H1 (cell line): ENCODE results near the gene MYMX. TPM values are rescaled to one million over a fixed set of nuclear protein-coding genes. Genes with fewer than 3 reads are reported as not detected.

Experiments
- CTCF ChIA-PET: fragments of 300-600 bp; sonication (Branson Sonifier 250); formaldehyde crosslinking; loops from one replicate; lab custom pipeline; 2021; ENCODE audit not compliant: partially characterized antibody; lab: Charles Lee
- POLR2A ChIA-PET: fragments of 300-600 bp; sonication (Branson Sonifier 250); formaldehyde crosslinking; loops from one replicate; lab custom pipeline; 2021; ENCODE audit warnings: inconsistent platforms; ENCODE audit not compliant: partially characterized antibody; lab: Charles Lee
- DNase-seq, 2 experiments: peaks; one replicate each; pipeline versions ENCODE4 v3.0.0 to v3.0.0-alpha.2; 2010 to 2022; ENCODE audit warnings: low spot score in 2 of 2, low read depth in 1 of 2, mixed read lengths in 1 of 2
- FAIRE-seq: peaks from 2 replicates; lab custom pipeline; 2011; peaks lifted over from hg19 to GRCh38; lab: Jason Lieb, UNC
- H2AFZ ChIP-seq: 2 replicates; pipeline ENCODE4 v1.8.1; 2012; ENCODE audit warnings: low read length, inconsistent platforms
- H2AK5ac ChIP-seq: 2 replicates; pipeline ENCODE4 v1.6.1; 2013; ENCODE audit warnings: low read depth, low read length
- H2BK120ac ChIP-seq: replicated peaks from 2 replicates; pipeline ENCODE3; 2013; ENCODE audit warnings: low read depth, low read length, inconsistent platforms
- H2BK12ac ChIP-seq: 2 replicates; pipeline ENCODE4 v1.6.1; 2013; ENCODE audit warnings: low read depth, low read length
- H2BK15ac ChIP-seq: 2 replicates; pipeline ENCODE4 v1.6.1; 2013; ENCODE audit warnings: low read length
- H2BK20ac ChIP-seq: 2 replicates; pipeline ENCODE4 v1.6.1; 2013; ENCODE audit warnings: low read length
- H2BK5ac ChIP-seq: 2 replicates; pipeline ENCODE4 v1.6.1; 2013; ENCODE audit warnings: low read depth, low read length
- H3K14ac ChIP-seq: 2 replicates; pipeline ENCODE4 v1.6.1; 2013; ENCODE audit warnings: inconsistent platforms; ENCODE audit not compliant: insufficient read length
- H3K18ac ChIP-seq: 2 replicates; pipeline ENCODE4 v1.6.1; 2013; ENCODE audit warnings: low read length; ENCODE audit errors: extremely low read depth
- H3K23ac ChIP-seq: 2 replicates; pipeline ENCODE4 v1.6.1; 2013; ENCODE audit warnings: inconsistent platforms; ENCODE audit not compliant: insufficient read length
- H3K23me2 ChIP-seq: 2 replicates; pipeline ENCODE4 v1.6.1; 2013; ENCODE audit warnings: low read depth, low read length
- H3K27ac ChIP-seq: 2 replicates; pipeline ENCODE4 v1.6.1; 2011; ENCODE audit warnings: low read depth, low read length, inconsistent platforms
- H3K27me3 ChIP-seq, 4 experiments: replicated peaks in 1 of 4; 1 replicate in 1 of 4; 2 replicates in 3 of 4; pipeline versions ENCODE4 v1.6.1 to v1.8.1; 2011 to 2013; ENCODE audit warnings: low read length in 3 of 4, mild to moderate bottlenecking in 3 of 4, inconsistent platforms in 2 of 4, mixed read lengths in 2 of 4, moderate library complexity in 1 of 4; ENCODE audit not compliant: control insufficient read depth in 3 of 4, insufficient read depth in 3 of 4; ENCODE audit errors: extremely low read depth in 1 of 4
- H3K36me3 ChIP-seq, 4 experiments: 2 replicates each; pipeline versions ENCODE4 v1.6.1 to v1.8.1; 2011 to 2013; ENCODE audit warnings: mild to moderate bottlenecking in 4 of 4, low read length in 3 of 4, moderate library complexity in 2 of 4, control low read depth in 1 of 4, inconsistent platforms in 1 of 4; ENCODE audit not compliant: insufficient read depth in 4 of 4, control insufficient read depth in 2 of 4
- H3K4ac ChIP-seq: replicated peaks from 2 replicates; pipeline ENCODE3; 2013; ENCODE audit warnings: low read length, low read depth, mixed read lengths, inconsistent platforms; ENCODE audit not compliant: insufficient read length
- H3K4me1 ChIP-seq, 4 experiments: replicated peaks in 1 of 4; 1 replicate in 1 of 4; 2 replicates in 3 of 4; pipeline versions ENCODE4 v1.6.1 to v1.8.1; 2011 to 2013; ENCODE audit warnings: low read length in 3 of 4, inconsistent platforms in 2 of 4, mixed read lengths in 1 of 4; ENCODE audit not compliant: insufficient read depth in 4 of 4, control insufficient read depth in 3 of 4
- H3K4me2 ChIP-seq, 2 experiments: 2 replicates each; pipeline versions ENCODE4 v1.6.1 to v1.8.1; 2011 to 2013; ENCODE audit warnings: low read depth in 2 of 2, low read length in 2 of 2, control low read depth in 1 of 2, inconsistent platforms in 1 of 2, mild to moderate bottlenecking in 1 of 2; ENCODE audit not compliant: insufficient read depth in 1 of 2
- H3K4me3 ChIP-seq, 4 experiments: fragments of 200-600, 300-600 bp in 1 of 4; sonication (generic), shearing (Covaris generic), sonication (Bioruptor Twin) in 1 of 4; 2 replicates each; pipeline versions ENCODE4 v1.5.1 to v1.8.1; 2011 to 2016; ENCODE audit warnings: low read length in 4 of 4, low read depth in 3 of 4, control low read depth in 2 of 4, inconsistent platforms in 2 of 4, mild to moderate bottlenecking in 2 of 4, mixed read lengths in 1 of 4, moderate library complexity in 1 of 4; ENCODE audit not compliant: insufficient read depth in 2 of 4; ENCODE audit errors: extremely low read depth in 1 of 4
- H3K56ac ChIP-seq: replicated peaks from 2 replicates; pipeline ENCODE3; 2013; ENCODE audit warnings: low read depth, mild to moderate bottlenecking, mixed read lengths, low read length, inconsistent platforms; ENCODE audit not compliant: insufficient read length
- H3K79me1 ChIP-seq: 2 replicates; pipeline ENCODE4 v1.6.1; 2013; ENCODE audit warnings: low read depth, low read length, control low read depth
- H3K79me2 ChIP-seq, 2 experiments: 2 replicates each; pipeline versions ENCODE4 v1.6.1 to v1.8.1; 2012 to 2013; ENCODE audit warnings: low read length in 2 of 2, mild to moderate bottlenecking in 2 of 2, inconsistent platforms in 1 of 2; ENCODE audit not compliant: insufficient read depth in 2 of 2, control insufficient read depth in 1 of 2
- H3K9ac ChIP-seq, 4 experiments: replicated peaks in 1 of 4; 1 replicate in 1 of 4; 2 replicates in 3 of 4; pipeline versions ENCODE4 v1.6.1 to v1.8.1; 2011 to 2013; ENCODE audit warnings: low read depth in 3 of 4, low read length in 3 of 4, control low read depth in 2 of 4, mild to moderate bottlenecking in 2 of 4, moderate library complexity in 2 of 4, inconsistent platforms in 1 of 4; ENCODE audit errors: extremely low read depth in 1 of 4
- H3K9me3 ChIP-seq, 2 experiments: 2 replicates each; pipeline versions ENCODE4 v1.6.1 to v1.8.1; 2012 to 2013; ENCODE audit warnings: mild to moderate bottlenecking in 2 of 2, moderate library complexity in 2 of 2, control low read depth in 1 of 2, inconsistent platforms in 1 of 2, low read depth in 1 of 2, low read length in 1 of 2, mixed read lengths in 1 of 2; ENCODE audit not compliant: insufficient read depth in 2 of 2
- H4K20me1 ChIP-seq, 2 experiments: replicated peaks in 1 of 2; 2 replicates each; pipeline versions ENCODE3 to v1.8.1; 2011 to 2013; ENCODE audit warnings: inconsistent platforms in 2 of 2, low read length in 2 of 2, mild to moderate bottlenecking in 1 of 2; ENCODE audit not compliant: insufficient read depth in 2 of 2, control insufficient read depth in 1 of 2
- H4K5ac ChIP-seq: 2 replicates; pipeline ENCODE4 v1.6.1; 2013; ENCODE audit warnings: low read length, low read depth, mixed read lengths, inconsistent platforms; ENCODE audit not compliant: insufficient read length
- H4K8ac ChIP-seq: 2 replicates; pipeline ENCODE4 v1.8.0; 2013; ENCODE audit warnings: mild to moderate bottlenecking, moderate library complexity, low read length, inconsistent platforms; ENCODE audit not compliant: insufficient read depth; ENCODE audit errors: extremely low read depth
- H4K91ac ChIP-seq: replicated peaks from 2 replicates; pipeline ENCODE3; 2013; ENCODE audit warnings: low read length, mixed read lengths, inconsistent platforms; ENCODE audit not compliant: insufficient read length
- ATF3 ChIP-seq: IDR thresholded peaks from 2 replicates; pipeline ENCODE4 v1.6.1; 2011; ENCODE audit warnings: low read depth, mild to moderate bottlenecking, low read length; ENCODE audit not compliant: insufficient read depth
- BACH1 ChIP-seq: IDR thresholded peaks from 2 replicates; pipeline ENCODE4 v1.6.1; 2012; ENCODE audit warnings: low read length, improper control_type of control experiment
- CTBP2 ChIP-seq: IDR thresholded peaks from 2 replicates; pipeline ENCODE4 v1.7.0; 2011; ENCODE audit warnings: borderline replicate concordance, mild to moderate bottlenecking, moderate library complexity, mixed read lengths, low read length; ENCODE audit not compliant: insufficient read depth, insufficient read length
- EZH2 ChIP-seq: fragments of 200-600 bp; sonication (generic); IDR thresholded peaks from 2 replicates; pipeline ENCODE4 v1.7.1; 2012; ENCODE audit warnings: low read depth, mild to moderate bottlenecking, moderate library complexity, low read length, inconsistent platforms; ENCODE audit not compliant: severe bottlenecking
- HDAC2 ChIP-seq, 2 experiments: fragments of 300-600 bp in 1 of 2; sonication (generic) in 1 of 2; IDR thresholded peaks; 2 replicates each; pipeline ENCODE4 v1.6.1; 2011 to 2012; ENCODE audit warnings: low read depth in 2 of 2, low read length in 2 of 2, mild to moderate bottlenecking in 2 of 2, moderate library complexity in 2 of 2, borderline replicate concordance in 1 of 2, inconsistent platforms in 1 of 2
- JUN ChIP-seq: IDR thresholded peaks from 2 replicates; pipeline ENCODE4 v1.6.1; 2011; ENCODE audit warnings: low read depth, mild to moderate bottlenecking, improper control_type of control experiment, low read length
- KDM1A ChIP-seq: fragments of 200-600, 300-600 bp; sonication (generic); IDR thresholded peaks from 2 replicates; pipeline ENCODE4 v1.7.1; 2016; ENCODE audit warnings: mild to moderate bottlenecking, low read length, borderline replicate concordance
- SIRT6 ChIP-seq: IDR thresholded peaks from one replicate; pipeline ENCODE4 v1.7.1; 2012; ENCODE audit warnings: low read length, inconsistent platforms
- SP1 ChIP-seq: IDR thresholded peaks from 2 replicates; pipeline ENCODE4 v1.6.1; 2011; ENCODE audit warnings: low read depth, low read length
- SRF ChIP-seq: IDR thresholded peaks from 2 replicates; pipeline ENCODE4 v1.6.1; 2011; ENCODE audit warnings: mild to moderate bottlenecking, low read depth, low read length, moderate library complexity
- SUZ12 ChIP-seq: fragments of 200-600 bp; sonication (generic); IDR thresholded peaks from 2 replicates; pipeline ENCODE4 v1.6.1; 2012; ENCODE audit warnings: mild to moderate bottlenecking, inconsistent platforms, low read length, moderate library complexity, mixed read lengths
- TAF7 ChIP-seq: optimal IDR thresholded peaks from 2 replicates; pipeline ENCODE3; 2011; ENCODE audit warnings: low read depth, mild to moderate bottlenecking, inconsistent platforms, low read length, moderate library complexity, borderline replicate concordance
- TEAD4 ChIP-seq: IDR thresholded peaks from 2 replicates; pipeline ENCODE4 v1.6.1; 2012; ENCODE audit warnings: low read depth, low read length, inconsistent platforms, mixed read lengths
- WGBS, 2 experiments: shearing (Covaris generic) in 1 of 2; methylation state at CpG; one replicate each; pipeline versions ENCODE4 v1.1.6 to v1.1.7; 2013 to 2015; ENCODE audit warnings: low lambda C conversion rate in 2 of 2, mixed read lengths in 2 of 2, inconsistent platforms in 1 of 2, low coverage in 1 of 2, missing lambda C conversion rate in 1 of 2; ENCODE audit not compliant: insufficient replicate concordance in 2 of 2, insufficient coverage in 1 of 2, insufficient read length in 1 of 2; ENCODE audit errors: extremely low coverage in 1 of 2, missing lambda C conversion rate in 1 of 2; 5-methylcytosine and 5-hydroxymethylcytosine counted together
- polyA plus RNA-seq, 7 experiments: library from polyadenylated mRNA; depleted of rRNA in 3 of 7; stranded (reverse) in 5 of 7; unstranded in 2 of 7; fragments of >200 nt in 5 of 7; fragments of 200-250 nt in 2 of 7; gene quantifications; 1 replicate in 5 of 7; 2 replicates in 1 of 7; 4 replicates in 1 of 7; pipeline versions ENCODE4 v1.2.1 to v1.2.3, GENCODE V29; 2011 to 2013; ENCODE audit warnings: missing spikeins in 2 of 7, mixed read lengths in 2 of 7
- total RNA-seq: library from RNA; stranded (reverse); fragmentation: NEBNext Ultra II Directional; extraction: Animal tissue kit (Norgen Biotek cat#: 25700); gene quantifications from 2 replicates; pipeline ENCODE4 v1.2.1, GENCODE V29; 2021

Gene MYMX
- total and polyA plus RNA-seq, 2 of the 8 experiments (the other 6 are each of a cell fraction or from before 2014, with no cell fraction given), result 4.7 to 6.9 TPM

- H3K18ac ChIP-seq, result no peak overlapping the region
- DNase-seq (no peak), FAIRE-seq (no peak)
- no peak overlapping the region for H2BK15ac ChIP-seq
- H4K91ac ChIP-seq, result no peak overlapping the region
- ChIA-PET POLR2A (interaction anchor here (0.6 to 21.0 kb wide), 10 partner anchors 7 to 1059 kb away, joined by 3 to 477 read pairs (median 5); partner anchors contain the start of genes HSP90AB1 and SLC35B2), CTCF (interaction anchor here (1.3 to 19.4 kb wide), 9 partner anchors 8 to 132 kb away, joined by 3 to 287 read pairs (median 8); partner anchors contain the start of gene SLC35B2)
- H2AK5ac ChIP-seq, result no peak overlapping the region
- no peak overlapping the region for H2BK20ac ChIP-seq
- H2BK5ac ChIP-seq, result no peak overlapping the region
- H3K9me3 ChIP-seq, result no peaks in the 10 kb centered on the region
- no peak overlapping the region for H2BK12ac ChIP-seq
- no peak overlapping the region for H3K27ac ChIP-seq
- WGBS, 2 experiments, result 90% methylated on average over 7 of the region's 7 CpGs; no CpG with 5 or more reads in 1 of the 2 experiments
- peaks cover 9 to 26% (median 21%) of the 10 kb centered on the region in 4 experiments for H3K4me1 ChIP-seq
- H3K9ac ChIP-seq, result no peak overlapping the region; a peak in 1 of 7 replicates
- H3K79me2 ChIP-seq, result peaks cover 10 to 48% of the 10 kb centered on the region in 2 experiments; a peak in 3 of 4 replicates
- no peak overlapping the region for H4K8ac ChIP-seq
- H3K79me1 ChIP-seq, result peaks cover 29% of the 10 kb centered on the region
- H3K27me3 ChIP-seq, result no peaks in the 10 kb centered on the region
- H2AFZ ChIP-seq, result no peak overlapping the region
- no peak overlapping the region for H4K5ac ChIP-seq
- no peak overlapping the region for H3K23ac ChIP-seq
- peaks cover 32 to 45% of the 10 kb centered on the region in 2 experiments for H4K20me1 ChIP-seq
- H3K4me3 ChIP-seq, result no peak overlapping the region
- no peak overlapping the region for H2BK120ac ChIP-seq
- no peak overlapping the region for H3K4ac ChIP-seq
- H3K4me2 ChIP-seq, result no peak overlapping the region
- no peak overlapping the region for H3K56ac ChIP-seq
- peaks cover 26 to 52% (median 44%) of the 10 kb centered on the region in 4 experiments for H3K36me3 ChIP-seq
- H3K23me2 ChIP-seq, result peaks cover 10% of the 10 kb centered on the region
- no peak overlapping the region for H3K14ac ChIP-seq
- no peak for TF ChIP-seq SUZ12
- TF ChIP-seq KDM1A, result no peak
- no peak for TF ChIP-seq SP1
- no peak for TF ChIP-seq EZH2
- TF ChIP-seq ATF3, result no peak
- no peak for TF ChIP-seq BACH1
- TF ChIP-seq TAF7, result no peak
- no peak for TF ChIP-seq SRF
- no peak for TF ChIP-seq SIRT6
- no peak for TF ChIP-seq TEAD4
- TF ChIP-seq CTBP2, result no peak
- no peak for TF ChIP-seq JUN
- no peak for TF ChIP-seq HDAC2 (IDR thresholded peaks at IDR 0.05; ENCODE audit: borderline replicate concordance in 1 of 2, low read depth in 2 of 2, low read length in 2 of 2)
These were observed 11.7 kb downstream of the MYMX start for GRCh38 chr6:44228433-44228832.
